Measurements from ENCODE around the gene REC8.

- TF ChIP-seq CTCF (IDR thresholded peaks at IDR 0.05) = no peak
- no peak for TF ChIP-seq POLR2A (IDR thresholded peaks at IDR 0.05)
Observed at GRCh38 chr14:24135584-24135833, 36.4 kb upstream of the REC8 start.
